ENCODE measurements around the gene TP53RK. TPM values are rescaled to one million over a fixed set of nuclear protein-coding genes. Genes with fewer than 3 reads are reported as not detected.

The TP53RK gene
- total RNA-seq, 1 donor from 2014 or later, result 13.3 TPM

- intact Hi-C loops (cut with DNase I), result no loop called here
- Histone ChIP-seq H3K36me3 (no peaks in the 10 kb centered on the region), H3K4me1 (no peaks in the 10 kb centered on the region), H3K27me3 (no peaks in the 10 kb centered on the region), H3K9me3 (no peaks in the 10 kb centered on the region), H3K4me3 (no peak overlapping the region), H3K27ac (no peak overlapping the region)
- DNase-seq (no peak), ATAC-seq (no peak)
- no peak for TF ChIP-seq CTCF (IDR thresholded peaks at IDR 0.05)
Measured at GRCh38 chr20:46674253-46675083, 14.8 kb downstream of the TP53RK start.

- H3K27ac ChIP-seq, result no peak overlapping the region
- ATAC-seq, result no peak
- intact Hi-C loops (cut with DNase I), result no loop called here
Measured at GRCh38 chr20:46673394-46674252, 15.6 kb downstream of the TP53RK start.

GRCh38 chr20:46672543-46673148 is 16.6 kb downstream of the TP53RK start:
- Histone ChIP-seq H3K4me1 (no peaks in the 10 kb centered on the region), H3K9me3 (no peaks in the 10 kb centered on the region), H3K27ac (no peak overlapping the region), H3K36me3 (no peaks in the 10 kb centered on the region), H3K27me3 (no peaks in the 10 kb centered on the region), H3K4me3 (no peak overlapping the region)
- intact Hi-C loops (cut with DNase I), result no loop called here
- TF ChIP-seq CTCF (IDR thresholded peaks at IDR 0.05), result no peak
- DNase-seq, result no peak
- ATAC-seq, result no peak

More at GRCh38 chr20:46673394-46674252, 15.6 kb downstream of the TP53RK start:
- Histone ChIP-seq H3K4me3 (no peak overlapping the region), H3K36me3 (no peaks in the 10 kb centered on the region), H3K4me1 (no peaks in the 10 kb centered on the region), H3K27me3 (no peaks in the 10 kb centered on the region), H3K9me3 (no peaks in the 10 kb centered on the region)
- DNase-seq, result no peak
- TF ChIP-seq CTCF (IDR thresholded peaks at IDR 0.05), result no peak

GRCh38 chr20:46671866-46672542 is 17.2 kb downstream of the TP53RK start:
- ATAC-seq (no peak), DNase-seq (no peak)
- no peak for TF ChIP-seq CTCF (IDR thresholded peaks at IDR 0.05)
- no peaks in the 10 kb centered on the region for H3K9me3 ChIP-seq
- H3K27ac ChIP-seq, result no peak overlapping the region
- no peak overlapping the region for H3K4me3 ChIP-seq
- H3K27me3 ChIP-seq, result no peaks in the 10 kb centered on the region
- no peaks in the 10 kb centered on the region for H3K36me3 ChIP-seq
- intact Hi-C loops (cut with DNase I), result no loop called here
- H3K4me1 ChIP-seq, result no peaks in the 10 kb centered on the region
